Glutamatergic neuron (in vitro differentiated cells): ENCODE data around the gene HRG. TPM values are rescaled to one million over a fixed set of nuclear protein-coding genes. Genes with fewer than 3 reads are reported as not detected.

Experiments
- DNase-seq: peaks from one replicate; pipeline ENCODE4 v3.0.0; 2022
- H3K27ac Mint-ChIP-seq: one replicate; pipeline ENCODE4 v1.8.0; 2020; ENCODE audit warnings: mild to moderate bottlenecking, mixed read lengths, inconsistent platforms; ENCODE audit not compliant: unreplicated experiment
- H3K27me3 Mint-ChIP-seq: one replicate; pipeline ENCODE4 v1.8.0; 2020; ENCODE audit warnings: mild to moderate bottlenecking, moderate library complexity, mixed read lengths, inconsistent platforms; ENCODE audit not compliant: unreplicated experiment
- H3K36me3 Mint-ChIP-seq: one replicate; pipeline ENCODE4 v1.8.0; 2020; ENCODE audit warnings: mild to moderate bottlenecking, mixed read lengths, inconsistent platforms; ENCODE audit not compliant: unreplicated experiment
- H3K4me1 Mint-ChIP-seq: one replicate; pipeline ENCODE4 v1.8.0; 2020; ENCODE audit warnings: mild to moderate bottlenecking, low read depth, mixed read lengths, inconsistent platforms; ENCODE audit not compliant: unreplicated experiment
- H3K4me3 Mint-ChIP-seq: one replicate; pipeline ENCODE4 v1.8.0; 2020; ENCODE audit warnings: mild to moderate bottlenecking, mixed read lengths, inconsistent platforms; ENCODE audit not compliant: unreplicated experiment
- H3K9me3 Mint-ChIP-seq: one replicate; pipeline ENCODE4 v1.8.0; 2020; ENCODE audit warnings: mild to moderate bottlenecking, moderate library complexity, mixed read lengths, inconsistent platforms; ENCODE audit not compliant: unreplicated experiment
- CTCF ChIP-seq: fragments of 200-600 bp; sonication (generic); IDR thresholded peaks from one replicate; pipeline ENCODE4 v1.5.0; 2021; ENCODE audit not compliant: partially characterized antibody, unreplicated experiment
- total RNA-seq: library from RNA; stranded (reverse); fragmentation: NEBNext Ultra II Directional; extraction: Animal tissue kit (Norgen Biotek cat#: 25700); gene quantifications from one replicate; pipeline ENCODE4 v1.2.1, GENCODE V29; 2021; ENCODE audit not compliant: unreplicated experiment

HRG gene
- total RNA-seq, 1 donor from 2014 or later: not detected

DNA sequence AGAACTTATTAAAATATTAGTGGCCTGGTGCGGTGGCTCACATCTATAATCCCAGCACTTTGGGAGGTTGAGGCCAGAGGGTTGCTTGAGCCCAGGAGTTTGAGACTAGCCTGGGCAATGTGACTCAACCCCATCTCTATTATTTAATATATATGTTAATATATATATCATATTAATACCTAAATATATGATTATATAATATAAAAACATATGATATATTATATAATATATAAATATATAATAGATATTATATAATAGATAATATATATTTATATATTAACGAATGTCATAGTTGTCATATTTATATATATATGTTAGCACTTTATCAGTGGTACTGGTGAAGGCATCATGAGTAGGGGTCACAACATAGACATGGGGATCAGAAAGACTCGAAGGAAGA is 5.2 kb downstream of the HRG start:
- Mint-ChIP-seq H3K27me3 (peaks cover 2% of the 10 kb centered on the region), H3K36me3 (no peaks in the 10 kb centered on the region), H3K4me3 (no peak overlapping the region), H3K4me1 (no peaks in the 10 kb centered on the region), H3K9me3 (no peaks in the 10 kb centered on the region), H3K27ac (no peak overlapping the region)
- TF ChIP-seq CTCF: no peak
- DNase-seq: no peak

GRCh38 chr3:186678604-186679003 is 12.8 kb downstream of the HRG start:
- TF ChIP-seq CTCF: no peak
- Mint-ChIP-seq H3K4me1 (no peaks in the 10 kb centered on the region), H3K27ac (no peak overlapping the region), H3K4me3 (no peak overlapping the region), H3K9me3 (no peaks in the 10 kb centered on the region), H3K27me3 (peaks cover 2% of the 10 kb centered on the region), H3K36me3 (peaks cover 5% of the 10 kb centered on the region)
- no peak for DNase-seq

DNA sequence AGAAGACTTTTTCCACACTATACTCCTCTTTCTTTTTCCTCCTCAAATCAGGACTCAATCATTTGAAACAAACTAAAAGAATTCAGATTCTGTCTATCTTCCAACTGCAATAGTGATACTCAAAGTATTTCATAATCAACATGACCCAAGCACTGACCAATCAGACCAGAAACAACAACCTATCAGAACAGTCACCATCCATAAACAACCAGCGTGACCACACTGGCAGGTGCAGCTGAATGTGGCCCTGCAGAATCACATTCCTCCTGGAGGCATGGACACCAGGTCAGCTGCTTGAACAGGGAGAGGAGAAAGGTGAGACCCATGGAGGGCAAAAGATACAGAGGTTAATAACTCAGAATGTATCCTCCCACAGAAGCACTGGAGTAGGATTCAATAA is 13.3 kb downstream of the HRG start:
- no peak overlapping the region for H3K4me3 Mint-ChIP-seq
- TF ChIP-seq CTCF: no peak
- no peak for DNase-seq
- H3K9me3 Mint-ChIP-seq: no peaks in the 10 kb centered on the region
- H3K4me1 Mint-ChIP-seq: no peaks in the 10 kb centered on the region
- H3K36me3 Mint-ChIP-seq: peaks cover 5% of the 10 kb centered on the region
- no peak overlapping the region for H3K27ac Mint-ChIP-seq
- peaks cover 2% of the 10 kb centered on the region for H3K27me3 Mint-ChIP-seq

DNA sequence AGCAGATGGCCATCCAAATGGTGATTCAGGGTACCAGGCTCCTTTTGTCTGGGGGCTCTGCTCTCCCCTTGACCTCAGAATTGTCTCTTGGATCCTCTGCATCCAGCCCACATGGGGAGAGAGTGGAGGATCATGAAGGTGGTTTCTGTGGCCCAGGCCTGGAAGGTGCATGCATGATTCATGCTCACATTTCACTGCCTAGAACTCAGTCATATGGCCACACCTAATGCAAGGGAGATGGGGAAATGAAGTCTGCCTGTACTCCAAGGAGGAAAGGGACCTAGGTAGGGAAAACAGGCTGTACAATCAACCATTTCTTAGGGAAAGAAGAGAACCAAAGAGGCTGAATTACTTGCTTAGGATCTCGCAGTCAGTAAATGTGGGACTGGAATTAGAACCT is 15.1 kb downstream of the HRG start:
- no peak overlapping the region for H3K4me3 Mint-ChIP-seq
- no peak overlapping the region for H3K27ac Mint-ChIP-seq
- no peaks in the 10 kb centered on the region for H3K4me1 Mint-ChIP-seq
- no peak for TF ChIP-seq CTCF
- DNase-seq: no peak
- H3K27me3 Mint-ChIP-seq: peaks cover 2% of the 10 kb centered on the region
- peaks cover 5% of the 10 kb centered on the region for H3K9me3 Mint-ChIP-seq
- H3K36me3 Mint-ChIP-seq: peaks cover 16% of the 10 kb centered on the region

- H3K36me3 Mint-ChIP-seq: peaks cover 19% of the 10 kb centered on the region
Observed at GRCh38 chr3:186682812-186683211, 17.0 kb downstream of the HRG start.

More at GRCh38 chr3:186682812-186683211, 17.0 kb downstream of the HRG start:
- TF ChIP-seq CTCF: no peak
- peaks cover 5% of the 10 kb centered on the region for H3K9me3 Mint-ChIP-seq
- no peak overlapping the region for H3K27ac Mint-ChIP-seq
- H3K27me3 Mint-ChIP-seq: peaks cover 2% of the 10 kb centered on the region
- no peak overlapping the region for H3K4me3 Mint-ChIP-seq
- no peak for DNase-seq
- no peaks in the 10 kb centered on the region for H3K4me1 Mint-ChIP-seq
